Thoracic aorta (tissue), 2 donors: ENCODE data around the gene LDB3. TPM values are rescaled to one million over a fixed set of nuclear protein-coding genes. Genes with fewer than 3 reads are reported as not detected.

Source experiments
- ATAC-seq: fragments of 150-250 bp; one replicate; pipeline ENCODE4 v1.8.0; 2017; ENCODE audit warnings: low read depth; ENCODE audit not compliant: insufficient number of reproducible peaks, low FRiP score
- DNase-seq: peaks from one replicate; pipeline ENCODE4 v3.0.0-alpha.2; 2020; ENCODE audit warnings: low spot score
- H3K27ac ChIP-seq, 2 donors: fragments of 200-600 bp; sonication (generic); 1 replicate in 1 of 2; 2 replicates in 1 of 2; pipeline ENCODE4 v1.5.1; 2016; ENCODE audit warnings: mild to moderate bottlenecking in 2 of 2, moderate library complexity in 2 of 2
- H3K27me3 ChIP-seq: fragments of 200-600 bp; sonication (generic); replicated peaks from 2 replicates; pipeline ENCODE4 v1.6.0; 2016; ENCODE audit warnings: mild to moderate bottlenecking; ENCODE audit not compliant: insufficient read depth
- H3K36me3 ChIP-seq: fragments of 200-600 bp; sonication (generic); one replicate; pipeline ENCODE4 v1.5.1; 2016
- H3K4me1 ChIP-seq, 2 donors: fragments of 200-600 bp; sonication (generic); 1 replicate in 1 of 2; 2 replicates in 1 of 2; pipeline versions ENCODE4 v1.5.1 to v1.6.0; 2016; ENCODE audit warnings: low read depth in 2 of 2, mild to moderate bottlenecking in 1 of 2; ENCODE audit not compliant: control insufficient read depth in 1 of 2
- H3K4me3 ChIP-seq: fragments of 200-600 bp; sonication (generic); 2 replicates; pipeline ENCODE4 v1.5.1; 2016; ENCODE audit warnings: mild to moderate bottlenecking
- H3K9me3 ChIP-seq: fragments of 200-600 bp; sonication (generic); 2 replicates; pipeline ENCODE4 v1.5.1; 2016
- CTCF ChIP-seq: fragments of 200-600 bp; sonication (generic); IDR thresholded peaks from one replicate; pipeline ENCODE4 v1.5.1; 2019; ENCODE audit warnings: antibody characterized with exemption
- total RNA-seq, 2 donors: library from RNA; depleted of rRNA; stranded (reverse); fragments of >200 nt; gene quantifications; one replicate each; pipeline versions ENCODE4 v1.1.0 to v1.2.3, GENCODE V29; 2016

The LDB3 gene
- total RNA-seq, 2 donors from 2014 or later, result 59.5 to 63.8 TPM

- DNase-seq (no peak), ATAC-seq (no peak)
These were observed 40.6 kb downstream of the LDB3 start for GRCh38 chr10:86708783-86709380.

GRCh38 chr10:86709396-86710185 lies 41.3 kb downstream of the LDB3 start:
- TF ChIP-seq CTCF, result no peak
- Histone ChIP-seq H3K4me3 (no peak overlapping the region), H3K36me3 (peaks cover 28% of the 10 kb centered on the region), H3K27ac (peak overlapping the region in 1 of 2 donors; percentile 89), H3K4me1 (peaks cover 6 to 18% of the 10 kb centered on the region in 2 donors), H3K9me3 (no peaks in the 10 kb centered on the region), H3K27me3 (no peaks in the 10 kb centered on the region)
- no peak for ATAC-seq
- no peak for DNase-seq

More at GRCh38 chr10:86708783-86709380, 40.6 kb downstream of the LDB3 start:
- Histone ChIP-seq H3K27me3 (no peaks in the 10 kb centered on the region), H3K4me3 (no peak overlapping the region), H3K36me3 (peaks cover 28% of the 10 kb centered on the region), H3K27ac (peak overlapping the region in 1 of 2 donors; percentile 54), H3K9me3 (no peaks in the 10 kb centered on the region), H3K4me1 (peaks cover 6 to 18% of the 10 kb centered on the region in 2 donors)
- no peak for TF ChIP-seq CTCF

- H3K4me1 ChIP-seq, result peaks cover 6 to 18% of the 10 kb centered on the region in 2 donors
- peak overlapping the region; percentile 93 to 96 for H3K27ac ChIP-seq
- peaks cover 28% of the 10 kb centered on the region for H3K36me3 ChIP-seq
- peak overlapping the region; percentile 87 for H3K4me3 ChIP-seq
- no peaks in the 10 kb centered on the region for H3K27me3 ChIP-seq
- H3K9me3 ChIP-seq, result no peaks in the 10 kb centered on the region
- peak; percentile 91 for TF ChIP-seq CTCF
- peak; percentile 83 for ATAC-seq
- no peak for DNase-seq
These were observed 42.7 kb downstream of the LDB3 start for GRCh38 chr10:86710987-86711512.

GRCh38 chr10:86711513-86712316 lies 43.4 kb downstream of the LDB3 start:
- peak; percentile 24 for ATAC-seq
- H3K27me3 ChIP-seq, result no peaks in the 10 kb centered on the region
- DNase-seq, result no peak
- H3K36me3 ChIP-seq, result peaks cover 27% of the 10 kb centered on the region
- peak overlapping the region; percentile 93 to 96 for H3K27ac ChIP-seq
- no peaks in the 10 kb centered on the region for H3K9me3 ChIP-seq
- peak overlapping the region; percentile 87 for H3K4me3 ChIP-seq
- no peak for TF ChIP-seq CTCF
- H3K4me1 ChIP-seq, result peaks cover 6 to 18% of the 10 kb centered on the region in 2 donors
